GM19372 (cell line): ENCODE measurements around the gene C5orf15.
"Not testable (repeated sequence)": the region's sequence is repeated elsewhere in the genome, so short reads cannot be mapped to it uniquely, and the experiment has no call there.

Experiments used
- ATAC-seq: cut with Tn5 transposase; IDR thresholded peaks from one replicate; pipeline ENCODE4 v1.9.1; 2021; ENCODE audit warnings: mild to moderate bottlenecking, low read depth, moderate library complexity; ENCODE audit not compliant: unreplicated experiment

The C5orf15 gene

GRCh38 chr5:133938929-133939328 is 29.5 kb downstream of the C5orf15 start:
- ATAC-seq, result no peak

GRCh38 chr5:133938039-133938821 is 30.2 kb downstream of the C5orf15 start:
- no peak for ATAC-seq

- not testable (repeated sequence) for ATAC-seq
Measured at GRCh38 chr5:133937628-133938027, 30.8 kb downstream of the C5orf15 start.

GRCh38 chr5:133936651-133937015 is 31.8 kb downstream of the C5orf15 start:
- ATAC-seq, result no peak

- not testable (repeated sequence) for ATAC-seq
Measured at GRCh38 chr5:133935991-133936650, 32.3 kb downstream of the C5orf15 start.

- no peak for ATAC-seq
Measured at GRCh38 chr5:133935667-133935940, 32.8 kb downstream of the C5orf15 start.

GRCh38 chr5:133934822-133935666 is 33.4 kb downstream of the C5orf15 start:
- no peak for ATAC-seq

GRCh38 chr5:133934311-133934710 is 34.1 kb downstream of the C5orf15 start:
- no peak for ATAC-seq

- ATAC-seq, result no peak
Measured at GRCh38 chr5:133933670-133934295, 34.6 kb downstream of the C5orf15 start.

GRCh38 chr5:133933169-133933509 is 35.3 kb downstream of the C5orf15 start:
- no peak for ATAC-seq

GRCh38 chr5:133932441-133933168 is 35.8 kb downstream of the C5orf15 start:
- no peak for ATAC-seq

GRCh38 chr5:133931546-133931945 is 36.9 kb downstream of the C5orf15 start:
- ATAC-seq, result no peak

GRCh38 chr5:133930813-133931090 is 37.7 kb downstream of the C5orf15 start:
- no peak for ATAC-seq

- ATAC-seq, result peak; percentile 47
Measured at GRCh38 chr5:133930061-133930812, 38.2 kb downstream of the C5orf15 start.

GRCh38 chr5:133928587-133929393 is 39.6 kb downstream of the C5orf15 start:
- ATAC-seq, result no peak

- ATAC-seq, result no peak
Measured at GRCh38 chr5:133927300-133928180, 40.9 kb downstream of the C5orf15 start.

GRCh38 chr5:133926489-133927299 is 41.7 kb downstream of the C5orf15 start:
- ATAC-seq, result no peak
